GM12864 (cell line): ENCODE measurements around the gene SBNO1.
A peak's percentile ranks its signal among the peaks of the same experiment; 100 is the strongest.
"Not testable (repeated sequence)": the region's sequence is repeated elsewhere in the genome, so short reads cannot be mapped to it uniquely, and the experiment has no call there.

ENCODE experiments used
- DNase-seq: peaks from one replicate; pipeline ENCODE4 v3.0.0-alpha.2; 2011; ENCODE audit warnings: low read depth
- H3K4me3 ChIP-seq: 2 replicates; pipeline ENCODE4 v1.5.1; 2011; ENCODE audit warnings: mild to moderate bottlenecking, low read depth, low read length, control low read depth
- TF ChIP-seq, protein P1 (sequence below): IDR thresholded peaks from 2 replicates; pipeline ENCODE4 v1.5.1; 2011; ENCODE audit warnings: low read depth, mild to moderate bottlenecking, moderate library complexity, low read length, control low read depth, inconsistent platforms; ENCODE audit errors: missing control alignments

SBNO1 gene

DNA sequence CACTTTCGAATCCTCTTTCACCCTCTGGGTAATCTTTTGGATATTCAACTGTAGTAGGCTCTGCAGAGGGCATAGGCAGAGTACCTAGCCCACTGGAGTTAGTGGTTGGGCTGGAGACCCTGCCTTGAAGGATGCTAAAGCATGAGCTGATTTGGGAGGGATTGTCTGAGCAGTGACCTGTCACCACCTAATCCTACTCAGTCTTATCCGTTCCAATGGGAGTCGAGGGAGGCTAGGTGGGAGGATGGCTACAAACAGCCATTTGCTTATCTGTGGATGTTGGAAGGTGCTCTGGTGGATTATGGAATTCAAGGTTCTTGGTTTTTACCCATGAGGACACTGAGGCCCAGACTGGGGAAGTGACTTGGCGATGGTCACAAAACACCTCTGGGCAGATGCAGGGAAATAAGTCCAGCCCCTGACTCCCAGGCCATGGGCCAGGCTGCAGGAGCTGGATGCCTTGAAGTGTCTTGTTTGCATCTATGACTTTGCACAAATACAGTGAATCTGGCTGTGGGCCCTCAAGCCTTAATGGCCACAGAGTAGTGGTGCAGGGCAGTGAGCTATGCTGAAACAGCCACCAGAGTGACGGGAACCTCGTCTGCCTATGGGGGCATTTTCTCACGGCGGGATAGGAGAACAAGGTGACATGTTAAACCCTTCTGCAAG lies 23.0 kb upstream of the SBNO1 start:
- H3K4me3 ChIP-seq: peak overlapping the region; percentile 61
- no peak for DNase-seq
- TF ChIP-seq, protein P1, sequence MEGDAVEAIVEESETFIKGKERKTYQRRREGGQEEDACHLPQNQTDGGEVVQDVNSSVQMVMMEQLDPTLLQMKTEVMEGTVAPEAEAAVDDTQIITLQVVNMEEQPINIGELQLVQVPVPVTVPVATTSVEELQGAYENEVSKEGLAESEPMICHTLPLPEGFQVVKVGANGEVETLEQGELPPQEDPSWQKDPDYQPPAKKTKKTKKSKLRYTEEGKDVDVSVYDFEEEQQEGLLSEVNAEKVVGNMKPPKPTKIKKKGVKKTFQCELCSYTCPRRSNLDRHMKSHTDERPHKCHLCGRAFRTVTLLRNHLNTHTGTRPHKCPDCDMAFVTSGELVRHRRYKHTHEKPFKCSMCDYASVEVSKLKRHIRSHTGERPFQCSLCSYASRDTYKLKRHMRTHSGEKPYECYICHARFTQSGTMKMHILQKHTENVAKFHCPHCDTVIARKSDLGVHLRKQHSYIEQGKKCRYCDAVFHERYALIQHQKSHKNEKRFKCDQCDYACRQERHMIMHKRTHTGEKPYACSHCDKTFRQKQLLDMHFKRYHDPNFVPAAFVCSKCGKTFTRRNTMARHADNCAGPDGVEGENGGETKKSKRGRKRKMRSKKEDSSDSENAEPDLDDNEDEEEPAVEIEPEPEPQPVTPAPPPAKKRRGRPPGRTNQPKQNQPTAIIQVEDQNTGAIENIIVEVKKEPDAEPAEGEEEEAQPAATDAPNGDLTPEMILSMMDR: peak; percentile 6

DNA sequence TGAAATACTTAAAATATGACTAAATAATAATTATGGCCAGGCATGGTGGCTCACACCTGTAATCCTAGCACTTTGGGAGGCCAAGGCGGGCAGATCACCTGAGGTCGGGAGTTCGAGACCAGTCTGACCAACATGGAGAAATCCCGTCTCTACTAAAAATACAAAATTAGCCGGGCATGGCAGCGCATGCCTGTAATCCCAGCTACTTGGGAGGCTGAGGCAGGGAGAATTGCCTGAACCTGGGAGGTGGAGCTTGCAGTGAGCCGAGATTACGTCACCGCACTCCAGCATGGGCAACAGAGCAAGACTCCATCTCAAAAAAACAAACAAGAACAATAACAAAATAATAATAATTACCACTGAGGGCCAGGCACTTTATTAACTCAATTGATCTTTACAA lies 20.9 kb upstream of the SBNO1 start:
- H3K4me3 ChIP-seq: not testable (repeated sequence)

DNA sequence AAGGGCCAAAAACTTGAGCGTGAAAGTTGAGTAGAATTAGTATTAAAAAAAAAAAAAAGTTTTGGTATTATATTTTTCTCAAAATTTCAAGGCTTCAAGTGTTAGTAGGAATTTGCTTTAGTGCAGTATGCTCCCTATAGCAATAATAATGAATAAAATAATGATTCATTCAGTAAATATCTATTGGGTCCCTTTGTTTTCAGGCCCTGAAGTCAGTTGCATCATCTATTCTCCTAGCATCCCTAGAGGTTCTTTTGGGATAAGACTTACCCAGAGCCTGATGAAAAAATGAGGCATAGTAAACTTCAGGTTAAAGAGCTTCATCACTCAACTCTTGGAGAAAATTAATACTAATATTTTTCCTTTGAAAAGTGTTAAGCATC lies 20.3 kb upstream of the SBNO1 start:
- peak overlapping the region; percentile 66 for H3K4me3 ChIP-seq
- DNase-seq: no peak
- TF ChIP-seq, protein P1: no peak

More for the DNA sequence above, 20.9 kb upstream of the SBNO1 start:
- DNase-seq: not testable (repeated sequence)

DNA sequence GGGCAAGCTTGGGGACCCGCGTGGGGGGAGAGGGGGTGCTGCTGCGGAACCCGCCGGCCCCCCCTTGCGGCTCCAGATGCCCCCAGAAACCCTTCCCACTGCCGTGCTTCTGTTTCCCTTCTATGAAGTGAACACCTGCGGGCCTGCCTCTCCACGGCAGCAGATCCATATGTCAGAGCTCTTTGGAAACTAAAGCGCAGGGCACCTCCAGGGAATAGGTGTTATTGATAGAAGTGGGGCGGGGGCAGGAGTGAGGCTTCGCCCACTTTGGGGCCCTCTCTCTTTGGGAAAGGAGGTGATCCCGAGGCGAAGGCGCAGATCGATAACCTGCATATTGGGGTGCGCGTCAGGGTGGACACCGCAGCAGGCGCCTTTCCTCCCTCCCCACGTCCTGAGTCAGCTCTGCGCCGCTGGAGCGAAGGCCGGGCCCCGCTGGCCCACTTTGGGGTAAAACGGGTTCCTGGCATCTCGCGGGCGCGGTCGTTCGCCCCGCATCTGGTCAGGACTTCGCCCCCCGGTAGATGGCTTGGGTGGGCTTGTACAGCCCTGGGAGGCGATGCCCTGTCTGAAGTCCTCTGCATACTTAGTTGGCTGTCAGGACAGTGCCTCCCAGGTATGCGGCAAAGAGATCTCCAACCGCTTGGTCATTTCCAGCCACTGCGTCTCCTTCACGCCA lies 19.8 kb upstream of the SBNO1 start:
- peak overlapping the region; percentile 66 for H3K4me3 ChIP-seq
- TF ChIP-seq, protein P1: peak; percentile 10
- DNase-seq: no peak

DNA sequence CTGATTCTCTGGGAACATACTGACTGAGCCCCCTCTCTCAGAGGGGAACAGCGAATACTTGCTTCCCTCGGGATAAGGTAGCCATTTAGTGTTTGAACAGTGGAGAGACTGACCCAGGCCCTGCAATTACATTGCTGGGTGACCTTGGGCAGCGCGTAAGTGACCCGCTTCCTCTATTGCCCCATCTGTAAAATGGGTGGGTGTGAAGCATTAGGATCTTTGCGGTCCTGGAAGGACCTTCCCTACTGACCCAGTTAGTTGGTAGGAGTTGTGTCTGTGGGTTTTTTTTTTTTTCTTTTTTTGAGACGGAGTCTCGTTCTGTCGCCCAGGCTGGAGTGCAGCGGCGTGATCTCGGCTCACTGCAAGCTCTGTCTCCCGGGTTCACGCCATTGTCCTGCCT lies 18.0 kb upstream of the SBNO1 start:
- DNase-seq: no peak

DNA sequence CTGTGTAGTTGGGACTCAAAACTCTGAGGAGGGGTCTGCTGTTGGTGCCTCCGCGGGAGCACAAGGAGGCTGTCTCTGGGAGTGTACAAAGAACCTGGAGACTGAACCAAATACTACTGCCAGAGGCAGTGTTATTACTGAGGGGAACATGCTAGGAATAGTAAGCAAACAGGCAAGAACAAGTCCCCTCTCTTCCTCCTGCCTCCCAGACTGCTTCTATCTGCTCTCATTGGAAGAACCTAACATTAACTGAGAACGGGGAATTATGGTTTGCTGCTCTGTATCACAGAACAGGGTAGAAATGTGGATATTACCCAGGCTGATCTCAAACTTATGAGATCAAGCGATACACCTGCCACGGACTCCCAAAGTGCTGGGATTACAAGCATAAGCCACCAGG lies 14.7 kb upstream of the SBNO1 start:
- no peak overlapping the region for H3K4me3 ChIP-seq
- TF ChIP-seq, protein P1: no peak
- DNase-seq: no peak

More for the DNA sequence above, 18.0 kb upstream of the SBNO1 start:
- TF ChIP-seq, protein P1: no peak
- no peak overlapping the region for H3K4me3 ChIP-seq

DNA sequence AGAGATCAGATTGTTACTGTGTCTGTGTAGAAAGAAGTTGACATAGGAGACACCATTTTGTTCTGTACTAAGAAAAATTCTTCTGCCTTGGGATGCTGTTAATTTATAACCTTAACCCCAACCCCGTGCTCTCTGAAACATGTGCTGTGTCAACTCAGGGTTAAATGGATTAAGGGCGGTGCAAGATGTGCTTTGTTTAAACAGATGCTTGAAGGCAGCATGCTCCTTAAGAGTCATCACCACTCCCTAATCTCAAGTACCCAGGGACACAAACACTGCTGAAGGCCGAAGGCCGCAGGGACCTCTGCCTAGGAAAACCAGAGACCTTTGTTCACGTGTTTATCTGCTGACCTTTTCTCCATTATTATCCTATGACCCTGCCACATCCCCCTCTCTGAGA lies 7.8 kb upstream of the SBNO1 start:
- H3K4me3 ChIP-seq, DNase-seq: not testable (repeated sequence)

DNA sequence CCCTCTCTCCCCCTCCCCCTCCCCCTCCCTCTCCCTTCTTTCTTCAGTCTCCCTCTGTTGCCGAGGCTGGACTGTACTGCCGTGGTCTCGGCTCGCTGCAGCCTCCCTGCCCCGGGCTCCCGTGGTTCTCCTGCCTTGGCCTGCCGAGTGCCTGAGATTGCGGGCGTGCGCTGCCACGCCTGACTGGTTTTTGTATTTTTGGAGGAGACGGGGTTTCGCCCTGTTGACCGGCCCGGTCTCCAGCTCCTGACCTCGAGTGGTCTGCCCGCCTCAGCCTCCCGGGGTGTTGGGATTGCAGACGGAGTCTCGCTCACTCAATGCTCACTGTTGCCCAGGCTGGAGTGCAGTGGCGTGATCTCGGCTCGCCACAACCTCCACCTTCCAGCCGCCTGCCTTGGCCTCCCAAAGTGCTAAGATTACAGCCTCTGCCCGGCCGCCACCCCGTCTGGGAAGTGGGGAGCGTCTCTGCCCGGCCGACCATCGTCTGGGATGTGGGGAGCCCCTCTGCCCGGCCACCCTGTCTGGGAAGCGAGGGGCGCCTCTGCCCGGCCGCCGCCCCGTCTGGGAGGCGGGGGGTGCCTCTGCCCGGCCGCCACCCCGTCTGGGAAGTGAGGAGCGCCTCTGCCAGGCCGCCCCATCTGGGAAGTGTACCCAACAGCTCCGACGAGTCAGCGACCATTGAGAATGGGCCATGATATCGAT lies 7.2 kb upstream of the SBNO1 start:
- DNase-seq, H3K4me3 ChIP-seq: not testable (repeated sequence)
